Measurements from ENCODE around the gene PRPS2.

DNA sequence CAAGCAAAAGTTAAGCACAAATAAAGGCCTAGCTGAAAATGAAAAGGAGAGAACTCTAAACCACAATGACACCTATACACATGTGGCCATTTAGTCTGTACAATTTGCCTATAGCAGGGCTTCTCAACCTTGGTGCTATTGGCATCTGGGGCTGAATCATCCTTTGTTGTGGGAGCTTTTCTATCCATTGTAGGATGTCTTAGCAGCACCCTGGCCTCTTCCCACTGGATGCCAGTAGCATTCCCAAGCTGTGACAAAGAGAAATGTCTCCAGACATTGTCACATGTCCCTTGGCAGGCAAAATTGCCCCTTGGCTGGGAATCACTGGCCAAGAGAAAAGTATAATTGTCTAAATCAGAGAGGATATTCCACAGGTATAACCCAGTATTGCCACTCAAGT is 13.5 kb upstream of the PRPS2 start:
- no peak for TF ChIP-seq EZH2 (IDR thresholded peaks at IDR 0.05; ENCODE audit: borderline replicate concordance, insufficient read depth, low read length, poor library complexity, severe bottlenecking)
- TF ChIP-seq, protein P1, sequence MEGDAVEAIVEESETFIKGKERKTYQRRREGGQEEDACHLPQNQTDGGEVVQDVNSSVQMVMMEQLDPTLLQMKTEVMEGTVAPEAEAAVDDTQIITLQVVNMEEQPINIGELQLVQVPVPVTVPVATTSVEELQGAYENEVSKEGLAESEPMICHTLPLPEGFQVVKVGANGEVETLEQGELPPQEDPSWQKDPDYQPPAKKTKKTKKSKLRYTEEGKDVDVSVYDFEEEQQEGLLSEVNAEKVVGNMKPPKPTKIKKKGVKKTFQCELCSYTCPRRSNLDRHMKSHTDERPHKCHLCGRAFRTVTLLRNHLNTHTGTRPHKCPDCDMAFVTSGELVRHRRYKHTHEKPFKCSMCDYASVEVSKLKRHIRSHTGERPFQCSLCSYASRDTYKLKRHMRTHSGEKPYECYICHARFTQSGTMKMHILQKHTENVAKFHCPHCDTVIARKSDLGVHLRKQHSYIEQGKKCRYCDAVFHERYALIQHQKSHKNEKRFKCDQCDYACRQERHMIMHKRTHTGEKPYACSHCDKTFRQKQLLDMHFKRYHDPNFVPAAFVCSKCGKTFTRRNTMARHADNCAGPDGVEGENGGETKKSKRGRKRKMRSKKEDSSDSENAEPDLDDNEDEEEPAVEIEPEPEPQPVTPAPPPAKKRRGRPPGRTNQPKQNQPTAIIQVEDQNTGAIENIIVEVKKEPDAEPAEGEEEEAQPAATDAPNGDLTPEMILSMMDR (IDR thresholded peaks at IDR 0.05; ENCODE audit: poor library complexity, severe bottlenecking): no peak
- TF ChIP-seq POLR2AphosphoS5 (IDR thresholded peaks at IDR 0.05): no peak
- TF ChIP-seq, protein P2, sequence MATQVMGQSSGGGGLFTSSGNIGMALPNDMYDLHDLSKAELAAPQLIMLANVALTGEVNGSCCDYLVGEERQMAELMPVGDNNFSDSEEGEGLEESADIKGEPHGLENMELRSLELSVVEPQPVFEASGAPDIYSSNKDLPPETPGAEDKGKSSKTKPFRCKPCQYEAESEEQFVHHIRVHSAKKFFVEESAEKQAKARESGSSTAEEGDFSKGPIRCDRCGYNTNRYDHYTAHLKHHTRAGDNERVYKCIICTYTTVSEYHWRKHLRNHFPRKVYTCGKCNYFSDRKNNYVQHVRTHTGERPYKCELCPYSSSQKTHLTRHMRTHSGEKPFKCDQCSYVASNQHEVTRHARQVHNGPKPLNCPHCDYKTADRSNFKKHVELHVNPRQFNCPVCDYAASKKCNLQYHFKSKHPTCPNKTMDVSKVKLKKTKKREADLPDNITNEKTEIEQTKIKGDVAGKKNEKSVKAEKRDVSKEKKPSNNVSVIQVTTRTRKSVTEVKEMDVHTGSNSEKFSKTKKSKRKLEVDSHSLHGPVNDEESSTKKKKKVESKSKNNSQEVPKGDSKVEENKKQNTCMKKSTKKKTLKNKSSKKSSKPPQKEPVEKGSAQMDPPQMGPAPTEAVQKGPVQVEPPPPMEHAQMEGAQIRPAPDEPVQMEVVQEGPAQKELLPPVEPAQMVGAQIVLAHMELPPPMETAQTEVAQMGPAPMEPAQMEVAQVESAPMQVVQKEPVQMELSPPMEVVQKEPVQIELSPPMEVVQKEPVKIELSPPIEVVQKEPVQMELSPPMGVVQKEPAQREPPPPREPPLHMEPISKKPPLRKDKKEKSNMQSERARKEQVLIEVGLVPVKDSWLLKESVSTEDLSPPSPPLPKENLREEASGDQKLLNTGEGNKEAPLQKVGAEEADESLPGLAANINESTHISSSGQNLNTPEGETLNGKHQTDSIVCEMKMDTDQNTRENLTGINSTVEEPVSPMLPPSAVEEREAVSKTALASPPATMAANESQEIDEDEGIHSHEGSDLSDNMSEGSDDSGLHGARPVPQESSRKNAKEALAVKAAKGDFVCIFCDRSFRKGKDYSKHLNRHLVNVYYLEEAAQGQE (IDR thresholded peaks at IDR 0.05; ENCODE audit: borderline replicate concordance): no peak
- no peak for TF ChIP-seq EP300 (conservative IDR thresholded peaks at IDR 0.05; ENCODE audit: poor library complexity, severe bottlenecking)
